NCI-H82 (cell line): ENCODE data around the gene KTN1.
A peak's percentile ranks its signal among the peaks of the same experiment; 100 is the strongest.

Source experiments
- DNase-seq: peaks from one replicate; lab custom pipeline; 2025; lab: John Stamatoyannopoulos, UW

The KTN1 gene

DNA sequence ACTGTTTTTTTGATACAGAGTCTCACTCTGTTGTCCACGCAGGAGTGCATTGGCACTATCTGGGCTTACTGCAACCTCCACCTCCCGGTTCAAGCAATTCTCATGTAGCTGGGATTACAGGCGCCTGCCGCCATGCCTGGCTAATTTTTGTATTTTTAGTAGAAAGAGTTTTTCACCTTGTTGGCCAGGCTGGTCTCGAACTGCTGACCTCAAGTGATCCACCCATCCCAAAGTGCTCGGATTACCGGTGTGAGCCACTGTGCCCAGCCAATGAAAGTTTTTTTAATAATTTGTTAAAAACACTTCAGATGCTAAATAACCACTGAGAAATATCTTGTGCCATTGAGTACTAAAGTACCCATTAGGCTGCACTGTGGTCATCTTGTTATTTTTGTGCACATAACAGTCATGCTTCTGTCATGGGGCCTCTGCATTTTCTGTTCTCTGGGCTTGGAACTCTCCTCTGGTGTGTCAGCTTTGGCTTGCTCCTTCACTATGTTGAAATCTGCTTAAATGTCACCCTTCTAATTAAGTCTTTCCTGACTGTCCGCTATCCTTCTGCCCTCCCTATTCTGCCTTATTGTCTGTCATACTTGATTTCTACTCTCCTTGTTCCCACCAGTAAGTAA lies 105.1 kb downstream of the KTN1 start:
- DNase-seq: no peak

DNA sequence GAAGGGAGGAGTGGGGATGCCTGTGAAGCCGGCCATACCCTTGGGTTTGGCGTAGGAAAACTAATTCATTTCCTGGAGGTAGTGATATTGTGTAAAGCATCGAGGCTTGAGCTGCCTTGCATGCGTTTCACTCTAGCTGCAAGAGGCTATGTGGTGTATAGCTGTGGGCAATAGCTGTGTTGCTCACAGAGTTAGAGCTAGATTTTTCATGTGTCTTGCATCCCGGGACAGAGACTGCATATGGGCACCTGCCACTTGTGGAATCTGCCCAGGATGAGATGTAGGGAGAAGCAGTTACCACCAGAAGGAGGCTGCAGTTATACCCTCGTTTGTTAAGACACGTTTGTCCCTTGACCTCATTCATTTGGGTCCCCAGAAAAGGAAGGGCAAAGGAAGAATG lies 106.7 kb downstream of the KTN1 start:
- DNase-seq: no peak

DNA sequence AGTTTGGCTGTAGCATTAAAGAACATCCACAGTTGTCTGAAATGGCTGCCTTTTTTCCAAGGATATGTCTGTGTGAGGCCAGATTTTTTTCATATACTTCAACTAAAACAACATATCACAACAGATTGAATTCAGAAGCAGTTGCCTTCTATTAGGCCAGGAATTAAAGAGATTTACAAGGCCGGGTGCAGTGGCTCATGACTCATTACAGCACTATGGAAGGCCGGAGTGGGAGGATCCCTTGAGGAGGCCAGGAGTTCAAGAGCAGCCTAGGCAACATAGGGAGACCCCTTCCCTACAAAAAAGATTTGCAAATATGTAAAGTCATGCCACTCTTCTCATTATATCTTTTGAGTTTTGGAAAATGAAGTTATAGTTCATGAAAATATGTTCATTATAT lies 108.6 kb downstream of the KTN1 start:
- DNase-seq: peak; percentile 17

DNA sequence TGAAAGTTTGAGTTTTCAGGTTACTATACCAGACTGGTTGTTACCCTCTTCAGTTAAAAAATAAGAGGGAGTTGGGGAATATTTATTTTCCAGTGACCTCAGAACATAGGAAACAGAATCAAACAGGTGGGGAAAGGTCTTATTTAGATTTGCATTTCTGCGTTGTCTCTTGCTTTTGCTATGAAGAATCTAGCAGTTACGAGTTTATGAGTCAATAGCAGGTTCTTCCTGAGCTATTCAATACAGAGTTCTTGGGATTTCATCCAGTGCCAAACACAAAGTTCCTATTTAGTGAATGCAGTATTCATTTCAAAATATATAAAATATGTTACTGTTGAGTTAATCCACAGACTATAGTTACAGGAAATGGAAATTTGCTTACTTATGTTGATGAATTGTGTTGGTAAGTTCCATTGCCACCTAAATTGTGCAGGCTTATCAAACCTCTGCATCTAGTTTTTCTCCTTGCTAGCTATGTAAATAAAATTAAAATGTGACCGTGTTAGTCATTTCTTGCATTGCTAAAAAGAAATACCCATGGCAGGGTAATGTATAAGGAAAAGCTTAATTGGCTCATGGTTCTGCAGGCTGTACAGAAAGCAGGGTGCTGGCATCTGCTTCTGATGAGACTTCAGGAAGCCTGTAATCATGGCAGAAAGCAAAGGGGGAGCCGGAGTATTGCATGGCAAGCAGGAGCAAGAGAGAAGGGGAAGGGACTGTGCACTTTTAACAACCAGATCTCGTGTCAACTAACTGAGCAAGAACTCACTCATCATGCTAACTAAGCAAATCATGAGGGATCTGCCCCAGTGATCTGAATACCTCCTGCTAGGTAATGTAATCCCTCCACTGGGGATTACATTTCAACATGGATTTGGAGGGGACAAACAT lies 110.2 kb downstream of the KTN1 start:
- DNase-seq: peak; percentile 66

DNA sequence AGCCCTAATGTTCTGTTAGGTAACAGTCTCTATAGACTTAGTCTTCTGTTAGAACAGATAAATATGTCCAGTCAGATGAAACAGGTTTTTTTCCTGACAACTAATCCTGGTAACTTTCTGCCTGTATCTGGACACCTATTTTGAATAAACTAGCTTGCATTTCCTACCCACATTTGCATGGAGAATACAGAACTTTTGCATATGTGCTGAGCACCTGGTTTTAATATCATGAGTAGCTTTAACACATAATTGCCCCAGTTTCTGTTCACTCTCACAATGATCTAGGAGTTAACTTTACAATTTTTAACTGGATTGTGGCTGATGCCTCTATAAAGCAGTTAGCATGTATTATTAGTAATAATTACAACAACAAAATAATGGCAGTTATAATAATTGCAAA lies 111.7 kb downstream of the KTN1 start:
- DNase-seq: no peak

DNA sequence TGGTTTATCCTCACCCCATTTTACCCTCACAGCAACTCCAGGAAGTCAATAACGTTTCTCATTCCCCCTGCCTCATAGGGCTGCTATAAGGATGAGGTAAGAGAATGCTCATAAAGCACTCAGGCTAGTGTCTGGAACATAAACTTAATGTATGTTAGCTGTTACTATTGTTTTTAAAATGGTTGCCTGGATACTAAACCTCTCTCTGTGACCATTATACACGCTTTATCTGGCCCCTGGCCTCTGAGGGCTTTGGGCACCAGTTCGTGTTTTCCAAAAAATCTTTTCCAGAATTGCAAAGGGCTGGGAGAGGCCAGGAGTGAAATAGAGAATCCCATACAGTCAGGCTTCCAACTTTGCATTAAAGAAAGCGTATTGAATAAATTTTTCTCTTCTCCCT lies 113.9 kb downstream of the KTN1 start:
- DNase-seq: no peak

DNA sequence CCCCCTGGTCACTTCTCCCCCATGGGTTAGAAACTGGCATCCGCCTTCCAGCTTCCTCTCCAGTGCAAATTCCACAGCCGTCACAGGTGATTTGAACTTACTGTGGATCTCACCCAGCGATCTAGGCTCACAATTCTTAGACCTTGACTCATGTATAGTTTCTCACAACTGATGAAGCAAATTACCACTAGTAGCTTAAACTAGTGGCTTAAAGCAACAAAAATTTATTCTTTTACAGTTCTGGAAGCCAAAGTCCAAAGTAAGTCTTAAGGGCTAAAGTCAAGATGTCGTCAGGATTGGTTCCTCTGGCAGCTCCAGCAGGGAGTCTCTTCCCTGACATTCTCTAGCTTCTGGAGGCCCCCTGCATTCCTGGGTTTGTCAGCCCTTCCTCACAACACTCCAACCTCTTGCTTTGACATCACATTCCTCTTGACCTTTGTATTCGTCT lies 117.4 kb downstream of the KTN1 start:
- no peak for DNase-seq

DNA sequence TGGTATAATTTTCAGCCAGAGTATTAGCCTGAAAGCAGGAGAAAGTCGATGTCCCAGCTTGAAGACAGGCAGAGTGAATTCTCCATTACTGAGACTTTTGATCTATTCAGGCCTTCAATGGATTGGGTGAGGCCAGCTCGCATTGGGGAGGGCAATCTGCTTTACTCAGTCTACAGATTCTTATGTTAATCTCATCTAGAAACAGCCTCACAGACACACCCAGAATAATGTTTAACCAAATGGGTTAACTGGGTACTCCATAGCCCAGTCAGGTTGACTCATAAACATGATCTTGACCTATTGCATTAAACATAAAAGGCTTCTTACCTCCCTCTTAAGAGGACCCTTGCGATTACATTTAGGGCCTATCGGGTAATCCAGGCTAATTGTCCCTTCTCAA lies 118.0 kb downstream of the KTN1 start:
- peak; percentile 95 for DNase-seq

DNA sequence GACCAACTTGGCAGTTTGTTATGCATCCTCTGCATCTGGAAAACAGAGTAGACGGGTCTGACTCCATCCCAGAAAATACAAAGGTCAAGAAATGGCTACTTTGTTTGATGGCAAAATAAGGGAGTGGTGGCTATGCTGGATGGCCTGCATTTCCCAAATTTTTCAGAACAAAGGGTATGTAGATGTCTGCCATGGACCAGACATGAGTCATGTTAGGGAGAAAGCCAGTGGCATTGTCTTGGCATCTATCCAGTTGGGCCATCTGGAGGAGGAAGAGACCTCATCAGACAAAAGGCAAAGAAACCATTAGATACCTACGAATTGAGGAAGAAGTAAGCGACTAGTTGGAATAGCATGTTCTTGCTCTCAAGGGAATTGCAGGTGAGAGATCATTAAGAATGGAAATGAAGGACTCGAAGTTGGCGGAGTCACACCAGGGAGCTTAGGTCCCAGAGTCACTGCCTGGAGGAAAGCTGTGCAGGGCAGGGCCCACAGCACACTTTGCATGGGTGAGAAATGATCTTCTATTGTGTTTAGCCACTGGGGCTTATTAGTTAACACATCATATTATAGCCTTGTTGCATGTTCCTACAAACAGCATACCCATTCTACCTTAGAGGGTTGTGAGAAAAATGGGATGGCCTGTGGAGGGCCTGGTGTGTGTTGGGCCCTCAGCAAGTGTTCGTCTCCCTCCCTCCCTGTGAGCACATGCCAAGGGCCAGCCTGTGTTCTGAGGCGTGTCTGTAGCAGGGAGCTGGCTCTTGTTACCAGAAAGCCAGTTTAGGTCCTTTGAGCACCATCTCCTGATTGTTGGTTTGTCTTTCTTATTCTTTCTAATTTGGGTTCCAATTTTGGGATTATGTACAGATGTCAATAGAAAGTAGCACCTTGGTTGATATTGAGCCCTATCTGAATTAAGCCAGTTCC lies 119.4 kb downstream of the KTN1 start:
- peak; percentile 38 for DNase-seq

DNA sequence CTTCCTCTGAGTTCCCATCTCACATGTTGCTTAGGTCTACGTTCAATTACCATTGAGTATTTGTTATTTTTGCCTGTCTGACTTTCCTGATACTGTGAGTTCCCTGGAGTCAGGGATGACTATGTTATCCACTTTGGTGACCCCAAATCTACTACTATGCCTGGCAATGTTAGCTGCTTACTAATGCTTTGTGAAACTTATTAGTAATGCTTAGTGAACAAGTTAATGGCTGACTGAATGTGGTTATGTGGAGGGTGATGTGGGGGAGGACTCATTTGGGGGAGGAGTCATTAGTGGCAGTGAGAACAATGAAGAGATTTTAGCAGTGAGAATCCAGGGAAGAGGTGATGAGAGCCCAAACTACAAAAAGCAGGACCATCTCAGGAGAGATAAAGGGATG lies 121.6 kb downstream of the KTN1 start:
- DNase-seq: no peak

DNA sequence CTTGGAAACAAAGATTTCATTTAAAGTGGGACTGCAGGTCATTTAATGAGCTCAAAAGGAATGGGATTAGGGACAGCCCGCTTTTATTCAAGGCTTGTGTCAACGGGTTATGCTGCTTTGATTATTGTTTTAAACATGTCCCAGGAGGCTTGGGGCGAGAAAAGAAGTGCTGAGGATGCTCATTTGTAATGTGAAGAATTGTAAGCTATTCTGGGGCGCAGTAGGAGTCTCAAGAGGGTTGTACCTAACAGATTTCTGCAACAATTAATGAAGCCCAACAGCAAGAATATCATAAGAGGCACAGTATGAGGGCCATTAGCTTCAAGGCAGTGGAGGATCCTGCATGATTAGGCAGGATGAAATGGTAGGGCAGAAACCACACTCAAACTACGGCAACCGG lies 122.5 kb downstream of the KTN1 start:
- peak; percentile 7 for DNase-seq

DNA sequence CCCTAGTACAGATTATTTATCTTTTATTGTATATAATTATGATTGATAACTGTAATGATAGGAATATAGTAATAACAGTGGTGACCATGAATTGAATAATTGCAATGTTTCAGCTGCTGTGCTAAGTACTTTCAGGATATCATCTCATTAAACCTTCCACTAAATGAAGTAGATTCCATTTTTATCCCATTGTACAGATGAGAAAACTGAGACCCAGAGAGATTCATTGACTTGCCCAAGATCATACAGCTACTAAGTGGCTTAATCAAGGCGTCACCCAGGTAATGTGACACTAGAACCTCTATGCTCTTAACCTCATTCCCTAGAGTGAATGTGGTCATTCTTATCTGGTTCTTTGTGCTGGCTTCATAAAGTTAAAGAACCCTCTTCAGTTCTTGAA lies 124.6 kb downstream of the KTN1 start:
- no peak for DNase-seq

DNA sequence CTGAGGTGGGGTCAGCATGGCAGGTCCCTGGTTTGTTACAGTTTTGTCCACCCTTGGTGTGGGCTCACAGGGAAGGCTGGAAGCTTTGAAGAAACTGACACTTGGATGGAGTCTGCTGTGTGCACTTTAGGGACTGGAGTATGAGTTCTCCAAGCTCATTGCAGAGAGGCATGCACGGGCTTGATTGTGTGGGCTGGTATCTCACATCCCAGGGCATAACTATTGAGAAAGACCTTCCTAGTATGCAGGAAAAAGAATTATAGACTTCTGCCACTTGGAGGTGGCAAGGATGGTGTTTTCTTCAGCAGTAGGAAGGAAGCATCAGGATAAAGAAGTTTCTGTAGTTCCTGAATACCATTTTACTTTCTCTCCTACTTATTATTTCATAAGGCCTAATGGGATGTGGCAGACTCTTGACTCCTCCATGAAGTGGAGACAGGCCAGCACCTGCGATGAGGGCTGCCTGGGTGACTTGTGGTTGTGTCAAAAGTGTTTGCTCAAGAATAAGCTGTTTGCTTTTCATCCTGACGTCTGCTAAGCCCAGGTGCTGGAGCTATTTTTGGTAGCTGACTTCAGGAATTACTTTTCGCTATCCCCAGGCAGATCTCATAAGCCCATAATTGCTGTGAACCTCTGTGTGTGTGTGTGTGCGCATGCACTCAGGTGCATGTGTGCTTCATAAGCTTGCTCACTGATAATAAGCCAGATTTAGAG lies 125.8 kb downstream of the KTN1 start:
- peak; percentile 92 for DNase-seq

DNA sequence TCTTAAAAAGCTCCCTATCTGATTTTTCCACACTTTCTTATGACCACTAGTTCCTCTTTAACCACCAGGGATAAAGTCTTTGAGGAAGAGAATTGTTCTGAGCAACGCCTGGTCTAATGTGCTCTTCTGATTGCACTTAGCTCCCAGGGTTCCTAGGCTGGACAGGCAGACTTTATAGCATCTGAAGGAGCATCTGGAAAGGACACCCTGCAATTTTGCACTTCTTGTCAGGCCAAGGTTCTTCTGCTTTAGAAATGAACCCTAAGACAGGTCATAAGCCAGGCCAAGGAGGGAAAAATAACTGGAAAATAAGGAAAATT lies 126.3 kb downstream of the KTN1 start:
- no peak for DNase-seq

DNA sequence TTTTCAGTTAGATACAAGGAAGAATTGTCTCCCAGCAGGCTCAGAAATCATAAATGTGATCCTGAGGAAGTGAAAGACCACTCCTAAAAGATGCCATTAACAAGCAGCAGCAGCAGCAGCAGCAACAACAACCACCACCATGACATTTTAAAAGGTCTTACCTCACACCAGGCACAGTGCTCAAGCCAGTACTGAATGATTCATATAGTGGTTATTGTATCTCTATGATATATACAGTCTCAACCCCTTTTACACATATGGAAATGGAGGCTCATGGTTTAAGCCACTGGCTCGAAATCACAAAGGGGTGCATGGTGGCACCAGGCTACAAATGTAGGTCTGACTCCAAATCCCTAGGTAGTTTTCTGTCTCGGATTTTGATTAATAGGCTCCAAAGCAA lies 126.9 kb downstream of the KTN1 start:
- DNase-seq: no peak

DNA sequence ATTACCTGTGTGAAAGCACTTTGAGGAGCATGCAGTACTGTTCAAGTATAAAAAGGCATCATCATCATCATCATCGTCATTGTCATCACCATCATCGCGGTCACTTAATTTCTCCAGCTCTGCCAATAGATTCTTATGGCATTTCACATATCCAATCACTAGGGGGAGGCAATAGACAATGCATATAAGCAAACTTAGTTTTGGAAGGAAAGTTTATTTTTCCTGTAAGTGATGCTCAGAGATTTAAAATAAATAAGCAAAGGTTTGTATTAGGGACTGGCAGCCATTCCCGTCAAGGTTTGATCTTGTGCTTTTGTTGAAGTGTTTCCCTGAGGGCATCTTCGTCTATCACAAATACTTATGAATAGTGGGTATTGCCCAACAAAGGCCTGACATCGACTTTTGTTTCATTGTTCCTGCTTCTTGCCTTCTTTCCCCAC lies 127.4 kb downstream of the KTN1 start:
- peak; percentile 54 for DNase-seq

DNA sequence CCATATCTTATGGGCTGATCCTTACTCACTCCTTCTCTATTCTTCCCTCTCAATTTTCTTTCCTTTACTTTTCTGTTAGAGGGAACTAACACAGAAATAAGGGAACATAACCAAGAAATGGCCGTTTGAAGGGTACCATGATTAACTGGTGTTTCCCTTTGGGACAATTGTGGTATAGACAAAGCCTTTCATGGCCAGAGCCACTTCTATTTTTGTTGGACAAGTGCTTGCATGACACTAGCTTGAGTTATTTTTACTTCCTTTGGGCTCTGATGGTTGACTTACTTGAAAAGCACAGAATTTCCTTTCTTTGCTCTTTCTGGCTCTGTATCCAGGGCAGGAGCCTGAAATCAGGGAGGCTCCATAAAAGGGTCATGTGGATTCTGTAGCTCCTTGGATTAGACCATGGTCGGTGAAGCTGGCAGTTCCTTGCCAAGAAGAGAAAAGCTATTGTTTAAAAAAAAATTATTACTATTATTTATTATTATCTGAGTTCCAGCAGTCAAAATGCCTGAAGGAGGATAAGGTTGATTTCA lies 130.6 kb downstream of the KTN1 start:
- no peak for DNase-seq

DNA sequence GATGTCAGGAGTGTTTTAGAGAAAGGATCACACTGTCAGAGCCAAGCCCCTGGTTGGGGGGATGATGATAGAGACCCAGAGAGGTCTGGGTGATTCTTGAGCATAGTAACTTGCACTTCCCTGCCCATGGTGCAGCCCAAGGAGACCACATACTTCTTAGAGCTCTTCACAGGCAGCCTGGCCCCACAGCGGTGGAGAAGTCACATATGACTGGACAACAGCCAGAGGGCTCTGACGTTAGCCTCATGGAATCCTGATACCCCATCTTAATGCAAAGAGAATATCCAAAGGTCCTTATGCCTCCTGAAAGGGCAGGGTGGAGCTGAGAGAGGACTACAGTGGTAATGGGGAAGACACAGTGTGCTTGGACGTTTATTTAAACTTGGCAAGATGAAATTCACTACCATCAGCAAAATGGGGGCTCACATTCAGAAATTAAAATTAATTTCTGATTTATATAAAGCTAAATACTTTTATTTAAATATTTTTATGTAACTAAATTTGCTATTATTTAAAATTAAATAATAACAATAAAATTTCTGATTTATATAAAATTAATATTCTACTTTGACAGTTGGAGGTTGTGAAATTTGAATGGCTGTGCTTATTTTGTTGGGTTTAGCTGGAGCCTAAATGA lies 131.3 kb downstream of the KTN1 start:
- DNase-seq: no peak

DNA sequence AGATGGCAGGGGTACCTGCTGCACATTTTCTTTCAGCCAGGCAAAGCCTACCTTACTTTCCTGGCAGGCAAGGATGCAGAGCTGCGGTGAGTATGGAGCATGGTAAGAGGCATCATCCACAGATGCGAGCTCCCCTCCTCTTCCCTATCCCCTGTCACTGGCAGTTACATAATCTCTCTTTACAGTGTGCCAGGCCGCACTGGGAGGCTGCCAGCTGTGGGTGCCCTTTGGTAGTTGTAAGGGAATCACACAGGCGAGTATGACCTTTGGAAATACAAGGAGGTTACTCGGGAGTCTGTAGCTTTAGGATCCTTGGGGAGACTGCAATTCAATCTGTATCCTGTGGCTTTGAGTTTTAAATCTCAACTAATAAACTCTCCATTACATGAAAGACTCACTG lies 132.5 kb downstream of the KTN1 start:
- DNase-seq: no peak

DNA sequence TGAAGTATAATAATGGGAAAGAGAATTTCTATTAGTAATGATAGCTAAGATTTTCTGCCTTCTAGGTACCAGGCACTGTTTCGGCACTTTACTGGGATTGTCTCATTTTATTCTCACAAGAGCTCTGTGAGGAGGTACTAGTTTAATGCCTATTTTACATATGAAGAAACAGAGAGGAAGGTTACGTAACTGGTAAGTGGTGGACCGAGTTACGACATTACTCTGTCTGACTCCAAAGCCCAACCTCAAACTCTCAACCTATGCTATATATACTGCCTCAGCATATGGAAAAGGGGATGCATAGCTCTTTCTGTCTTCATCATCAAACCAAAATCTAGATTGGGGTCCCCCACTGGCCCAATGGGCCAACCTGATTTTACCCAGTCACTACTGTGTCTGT lies 133.5 kb downstream of the KTN1 start:
- DNase-seq: no peak

DNA sequence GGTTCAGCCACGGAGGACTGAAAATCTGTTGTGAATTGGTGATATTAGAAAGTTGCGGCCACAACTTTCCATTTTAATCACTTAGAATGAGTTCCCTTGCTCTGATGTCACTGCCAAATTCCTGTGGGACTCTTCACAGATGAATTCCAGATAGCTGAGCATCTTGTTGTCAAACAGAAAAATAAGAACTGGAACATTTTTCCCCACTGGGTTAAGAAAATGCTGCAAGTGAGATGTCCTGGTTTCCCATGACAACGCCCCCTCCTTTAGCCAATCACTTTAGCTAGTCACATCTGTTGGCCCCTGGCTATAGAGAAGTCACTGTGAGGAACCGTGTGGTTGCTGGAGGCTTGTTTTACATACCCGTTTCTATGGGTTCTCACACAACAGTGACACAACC lies 135.9 kb downstream of the KTN1 start:
- DNase-seq: no peak
